ENCODE results near the gene HNF1B.

HNF1B gene

GRCh38 chr17:37747222-37747621 lies 2.4 kb upstream of the HNF1B start:
- Mint-ChIP-seq H3K36me3 (ENCODE audit: low read depth) (no peaks in the 10 kb centered on the region), H3K4me1 (ENCODE audit: low read depth) (peaks cover 24% of the 10 kb centered on the region), H3K27me3 (peaks cover 77% of the 10 kb centered on the region), H3K9me3 (no peaks in the 10 kb centered on the region), H3K4me3 (no peak overlapping the region), H3K27ac (no peak overlapping the region)
- no peak for DNase-seq

- Mint-ChIP-seq H3K27me3 (peaks cover 79% of the 10 kb centered on the region), H3K4me3 (no peak overlapping the region), H3K36me3 (ENCODE audit: low read depth) (no peaks in the 10 kb centered on the region), H3K9me3 (no peaks in the 10 kb centered on the region), H3K4me1 (ENCODE audit: low read depth) (peaks cover 27% of the 10 kb centered on the region), H3K27ac (no peak overlapping the region)
- no peak for DNase-seq
Observed at GRCh38 chr17:37746617-37747016, 1.8 kb upstream of the HNF1B start.

- peaks cover 84% of the 10 kb centered on the region for H3K27me3 Mint-ChIP-seq
- H3K4me1 Mint-ChIP-seq (ENCODE audit: low read depth): peaks cover 29% of the 10 kb centered on the region
- H3K9me3 Mint-ChIP-seq: no peaks in the 10 kb centered on the region
- no peak for DNase-seq
- H3K36me3 Mint-ChIP-seq (ENCODE audit: low read depth): no peaks in the 10 kb centered on the region
- no peak overlapping the region for H3K27ac Mint-ChIP-seq
- H3K4me3 Mint-ChIP-seq: no peak overlapping the region
Observed at GRCh38 chr17:37745801-37746426, 1.1 kb upstream of the HNF1B start.

- peaks cover 87% of the 10 kb centered on the region for H3K27me3 Mint-ChIP-seq
- H3K27ac Mint-ChIP-seq: no peak overlapping the region
- H3K36me3 Mint-ChIP-seq (ENCODE audit: low read depth): no peaks in the 10 kb centered on the region
- peak overlapping the region; percentile 33 for H3K4me3 Mint-ChIP-seq
- DNase-seq: no peak
- no peaks in the 10 kb centered on the region for H3K9me3 Mint-ChIP-seq
- H3K4me1 Mint-ChIP-seq (ENCODE audit: low read depth): peaks cover 29% of the 10 kb centered on the region
Observed at GRCh38 chr17:37744633-37744927, 279 bp downstream of the HNF1B start.

DNA sequence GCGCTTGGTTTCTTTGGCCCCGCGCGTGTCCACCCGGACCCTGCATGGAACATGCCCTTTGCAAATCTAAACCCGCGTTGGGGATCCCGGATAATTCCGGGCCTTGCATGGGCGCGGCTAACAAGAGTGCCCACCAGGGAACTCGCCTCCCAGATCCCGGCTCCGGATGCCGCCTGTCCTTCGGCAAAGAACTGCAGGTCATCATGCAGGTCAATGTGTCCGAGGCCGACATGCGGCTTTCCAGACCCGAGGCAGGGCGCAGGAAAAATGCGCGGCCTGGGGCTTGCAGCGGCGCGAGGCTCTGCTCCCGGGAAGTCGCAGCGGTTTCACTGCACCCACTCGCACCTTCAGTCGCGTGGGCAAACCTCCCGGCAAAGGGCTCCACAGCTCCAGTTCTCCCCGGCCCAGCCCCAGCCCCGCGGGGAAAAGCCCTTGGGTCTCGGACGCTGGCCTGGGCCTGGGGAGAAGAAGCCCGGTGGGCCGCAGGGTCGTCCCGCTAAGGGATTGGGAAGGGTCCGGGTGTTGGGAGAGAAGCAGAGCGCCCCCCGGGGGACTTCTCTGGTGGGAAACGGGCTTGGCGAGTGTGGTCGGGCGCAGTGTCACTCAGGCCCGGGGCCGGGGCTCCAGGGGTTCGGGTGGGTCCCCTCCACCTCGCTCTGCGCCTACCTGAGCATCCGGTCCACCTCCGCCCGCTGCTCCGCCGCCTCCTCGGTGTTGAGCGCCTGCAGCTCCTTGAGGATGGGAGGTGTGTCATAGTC lies 805 bp downstream of the HNF1B start:
- H3K4me3 Mint-ChIP-seq: peak overlapping the region; percentile 33
- H3K9me3 Mint-ChIP-seq: no peaks in the 10 kb centered on the region
- DNase-seq: peak; percentile 43
- no peaks in the 10 kb centered on the region for H3K36me3 Mint-ChIP-seq (ENCODE audit: low read depth)
- H3K27me3 Mint-ChIP-seq: peaks cover 91% of the 10 kb centered on the region
- H3K27ac Mint-ChIP-seq: no peak overlapping the region
- peaks cover 29% of the 10 kb centered on the region for H3K4me1 Mint-ChIP-seq (ENCODE audit: low read depth)

GRCh38 chr17:37743612-37743874 lies 1.3 kb downstream of the HNF1B start:
- DNase-seq: peak; percentile 41
- H3K9me3 Mint-ChIP-seq: no peaks in the 10 kb centered on the region
- peaks cover 92% of the 10 kb centered on the region for H3K27me3 Mint-ChIP-seq
- peak overlapping the region; percentile 44 for H3K4me3 Mint-ChIP-seq
- no peak overlapping the region for H3K27ac Mint-ChIP-seq
- no peaks in the 10 kb centered on the region for H3K36me3 Mint-ChIP-seq (ENCODE audit: low read depth)
- H3K4me1 Mint-ChIP-seq (ENCODE audit: low read depth): peaks cover 29% of the 10 kb centered on the region

DNA sequence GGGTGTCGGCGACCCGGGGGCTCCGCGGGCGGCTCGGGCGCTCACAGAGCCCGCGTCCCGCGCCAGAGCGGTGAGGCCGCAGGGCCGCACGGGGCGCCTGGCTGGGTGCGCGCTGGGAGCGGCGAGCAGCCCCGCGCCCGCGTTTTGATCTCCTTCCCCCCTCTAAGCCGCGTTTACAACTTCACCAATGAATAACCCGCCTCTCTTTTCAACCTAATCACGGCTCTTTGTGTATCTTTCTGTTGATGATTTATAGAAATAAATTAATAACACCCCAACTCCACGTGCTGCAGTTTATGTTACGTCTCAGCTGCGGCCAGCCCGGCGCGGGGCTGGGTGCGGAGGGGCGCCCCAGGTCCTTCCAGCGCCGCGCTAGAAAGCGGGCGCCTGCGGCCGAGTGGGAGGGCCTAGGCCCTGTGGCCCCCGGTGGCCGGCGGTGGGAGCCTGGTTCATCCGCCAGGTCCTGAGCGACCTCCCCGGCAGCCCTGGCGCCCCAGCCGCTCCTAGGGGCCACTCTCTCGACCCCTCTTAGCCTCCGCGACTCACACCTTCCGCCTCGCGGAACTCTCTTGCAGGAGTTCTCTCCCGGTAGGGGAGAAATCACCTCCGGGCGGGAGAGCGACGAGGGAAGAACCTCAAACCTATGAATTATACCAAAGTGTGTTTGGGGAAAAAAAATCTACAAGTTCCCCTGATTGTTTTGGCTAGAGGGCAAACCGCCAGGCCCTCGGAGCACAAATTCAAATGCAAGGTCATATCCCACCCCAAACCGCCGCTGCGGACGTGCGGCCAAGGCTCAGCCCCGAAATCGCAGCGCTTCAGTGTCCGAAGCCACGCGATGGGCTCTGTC lies 1.9 kb downstream of the HNF1B start:
- DNase-seq: peak; percentile 43
- H3K36me3 Mint-ChIP-seq (ENCODE audit: low read depth): no peaks in the 10 kb centered on the region
- no peak overlapping the region for H3K27ac Mint-ChIP-seq
- H3K9me3 Mint-ChIP-seq: no peaks in the 10 kb centered on the region
- peaks cover 92% of the 10 kb centered on the region for H3K27me3 Mint-ChIP-seq
- peaks cover 29% of the 10 kb centered on the region for H3K4me1 Mint-ChIP-seq (ENCODE audit: low read depth)
- peak overlapping the region; percentile 58 for H3K4me3 Mint-ChIP-seq

- no peaks in the 10 kb centered on the region for H3K36me3 Mint-ChIP-seq (ENCODE audit: low read depth)
- peaks cover 29% of the 10 kb centered on the region for H3K4me1 Mint-ChIP-seq (ENCODE audit: low read depth)
- no peak overlapping the region for H3K27ac Mint-ChIP-seq
- peak overlapping the region; percentile 58 for H3K4me3 Mint-ChIP-seq
- H3K27me3 Mint-ChIP-seq: peaks cover 91% of the 10 kb centered on the region
- peak; percentile 46 for DNase-seq
- no peaks in the 10 kb centered on the region for H3K9me3 Mint-ChIP-seq
Observed at GRCh38 chr17:37742116-37742761, 2.6 kb downstream of the HNF1B start.

- peaks cover 29% of the 10 kb centered on the region for H3K4me1 Mint-ChIP-seq (ENCODE audit: low read depth)
- H3K27me3 Mint-ChIP-seq: peaks cover 91% of the 10 kb centered on the region
- no peaks in the 10 kb centered on the region for H3K9me3 Mint-ChIP-seq
- no peak overlapping the region for H3K27ac Mint-ChIP-seq
- H3K4me3 Mint-ChIP-seq: peak overlapping the region; percentile 33
- H3K36me3 Mint-ChIP-seq (ENCODE audit: low read depth): no peaks in the 10 kb centered on the region
- no peak for DNase-seq
Observed at GRCh38 chr17:37741341-37742115, 3.3 kb downstream of the HNF1B start.

GRCh38 chr17:37740915-37741314 lies 3.9 kb downstream of the HNF1B start:
- Mint-ChIP-seq H3K27ac (no peak overlapping the region), H3K4me1 (ENCODE audit: low read depth) (peaks cover 29% of the 10 kb centered on the region), H3K36me3 (ENCODE audit: low read depth) (no peaks in the 10 kb centered on the region), H3K27me3 (peaks cover 91% of the 10 kb centered on the region), H3K4me3 (no peak overlapping the region), H3K9me3 (no peaks in the 10 kb centered on the region)
- no peak for DNase-seq

DNA sequence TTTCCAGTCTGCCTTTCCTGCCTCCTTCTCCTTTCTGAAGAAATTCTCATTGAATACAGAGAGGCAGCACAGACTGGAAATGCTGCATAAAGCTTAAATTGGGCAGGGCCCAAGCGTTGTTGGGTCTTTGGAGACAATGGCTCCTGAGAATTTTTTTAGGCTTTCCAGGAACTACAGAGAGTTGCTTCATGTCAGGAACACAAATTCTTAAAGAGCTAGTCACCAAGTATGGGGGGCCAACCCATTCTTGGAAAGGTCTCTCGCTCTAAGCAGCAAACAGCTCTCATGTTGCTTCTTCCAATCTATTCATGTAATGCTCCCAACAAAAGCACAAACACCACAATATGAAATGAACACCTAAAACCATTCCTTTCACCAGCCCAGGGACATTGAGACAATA lies 6.9 kb downstream of the HNF1B start:
- Mint-ChIP-seq H3K9me3 (no peaks in the 10 kb centered on the region), H3K27ac (no peak overlapping the region), H3K4me3 (no peak overlapping the region), H3K4me1 (ENCODE audit: low read depth) (peaks cover 10% of the 10 kb centered on the region), H3K27me3 (peaks cover 69% of the 10 kb centered on the region), H3K36me3 (ENCODE audit: low read depth) (no peaks in the 10 kb centered on the region)
- DNase-seq: no peak

- Mint-ChIP-seq H3K27ac (no peak overlapping the region), H3K9me3 (no peaks in the 10 kb centered on the region), H3K4me3 (no peak overlapping the region), H3K36me3 (ENCODE audit: low read depth) (no peaks in the 10 kb centered on the region), H3K27me3 (peaks cover 62% of the 10 kb centered on the region), H3K4me1 (ENCODE audit: low read depth) (peaks cover 5% of the 10 kb centered on the region)
- DNase-seq: no peak
Observed at GRCh38 chr17:37737081-37737480, 7.8 kb downstream of the HNF1B start.

DNA sequence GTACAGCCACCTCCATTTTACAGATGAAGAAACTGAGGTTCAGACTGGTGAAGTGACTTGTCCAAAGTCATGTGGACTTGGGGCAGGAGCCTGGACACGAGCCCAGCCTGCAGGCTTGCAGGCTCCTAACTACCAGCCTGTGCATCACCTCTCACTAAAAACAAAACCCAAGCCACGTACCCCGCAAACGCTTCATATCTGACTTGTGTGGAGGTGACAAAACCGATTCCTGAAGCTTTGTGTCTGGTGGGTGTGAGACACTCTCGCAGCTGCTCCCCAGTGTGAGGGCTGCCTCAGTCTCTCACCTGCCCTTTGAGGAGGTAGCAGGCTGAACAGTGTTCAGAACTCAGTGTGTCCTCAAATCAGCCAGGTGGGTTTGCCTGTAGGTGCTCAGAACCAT lies 8.4 kb downstream of the HNF1B start:
- Mint-ChIP-seq H3K27ac (no peak overlapping the region), H3K4me1 (ENCODE audit: low read depth) (peaks cover 1% of the 10 kb centered on the region), H3K36me3 (ENCODE audit: low read depth) (no peaks in the 10 kb centered on the region), H3K4me3 (no peak overlapping the region), H3K27me3 (peaks cover 56% of the 10 kb centered on the region), H3K9me3 (no peaks in the 10 kb centered on the region)
- no peak for DNase-seq

- DNase-seq: no peak
- no peak overlapping the region for H3K27ac Mint-ChIP-seq
- H3K4me1 Mint-ChIP-seq (ENCODE audit: low read depth): no peaks in the 10 kb centered on the region
- H3K4me3 Mint-ChIP-seq: no peak overlapping the region
- H3K36me3 Mint-ChIP-seq (ENCODE audit: low read depth): no peaks in the 10 kb centered on the region
- H3K9me3 Mint-ChIP-seq: no peaks in the 10 kb centered on the region
- peaks cover 45% of the 10 kb centered on the region for H3K27me3 Mint-ChIP-seq
Observed at GRCh38 chr17:37735165-37735564, 9.7 kb downstream of the HNF1B start.
